ENCODE results near the gene CIITA. TPM values are rescaled to one million over a fixed set of nuclear protein-coding genes. Genes with fewer than 3 reads are reported as not detected.

Gene CIITA
- total and polyA plus RNA-seq, 11 donors = 1.6 to 73.9 (median 8.2) TPM

- WGBS, 4 donors = 35 to 41% (median 36%) methylated on average over 14 of the region's 14 CpGs
- H3K9me3 ChIP-seq = no peaks in the 10 kb centered on the region
- H3K27ac ChIP-seq = peak overlapping the region in 9 of 12 donors; percentile 38 to 96 (median 84)
- H3K4me3 ChIP-seq = peak overlapping the region; percentile 63 to 99 (median 89)
- intact Hi-C loops (cut with DNase I) = no loop called here
- TF ChIP-seq, protein P1, sequence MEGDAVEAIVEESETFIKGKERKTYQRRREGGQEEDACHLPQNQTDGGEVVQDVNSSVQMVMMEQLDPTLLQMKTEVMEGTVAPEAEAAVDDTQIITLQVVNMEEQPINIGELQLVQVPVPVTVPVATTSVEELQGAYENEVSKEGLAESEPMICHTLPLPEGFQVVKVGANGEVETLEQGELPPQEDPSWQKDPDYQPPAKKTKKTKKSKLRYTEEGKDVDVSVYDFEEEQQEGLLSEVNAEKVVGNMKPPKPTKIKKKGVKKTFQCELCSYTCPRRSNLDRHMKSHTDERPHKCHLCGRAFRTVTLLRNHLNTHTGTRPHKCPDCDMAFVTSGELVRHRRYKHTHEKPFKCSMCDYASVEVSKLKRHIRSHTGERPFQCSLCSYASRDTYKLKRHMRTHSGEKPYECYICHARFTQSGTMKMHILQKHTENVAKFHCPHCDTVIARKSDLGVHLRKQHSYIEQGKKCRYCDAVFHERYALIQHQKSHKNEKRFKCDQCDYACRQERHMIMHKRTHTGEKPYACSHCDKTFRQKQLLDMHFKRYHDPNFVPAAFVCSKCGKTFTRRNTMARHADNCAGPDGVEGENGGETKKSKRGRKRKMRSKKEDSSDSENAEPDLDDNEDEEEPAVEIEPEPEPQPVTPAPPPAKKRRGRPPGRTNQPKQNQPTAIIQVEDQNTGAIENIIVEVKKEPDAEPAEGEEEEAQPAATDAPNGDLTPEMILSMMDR (IDR thresholded peaks at IDR 0.05) = no peak
- no peak for TF ChIP-seq POLR2A (IDR thresholded peaks at IDR 0.05)
- H3K27me3 ChIP-seq = no peaks in the 10 kb centered on the region
- H3K36me3 ChIP-seq = no peaks in the 10 kb centered on the region
- H3K4me1 ChIP-seq = peaks cover 8 to 64% (median 38%) of the 10 kb centered on the region in 12 donors
- DNase-seq = no peak
- ATAC-seq = no peak
Observed at GRCh38 chr16:10945065-10945787, 68.2 kb downstream of the CIITA start.

DNA sequence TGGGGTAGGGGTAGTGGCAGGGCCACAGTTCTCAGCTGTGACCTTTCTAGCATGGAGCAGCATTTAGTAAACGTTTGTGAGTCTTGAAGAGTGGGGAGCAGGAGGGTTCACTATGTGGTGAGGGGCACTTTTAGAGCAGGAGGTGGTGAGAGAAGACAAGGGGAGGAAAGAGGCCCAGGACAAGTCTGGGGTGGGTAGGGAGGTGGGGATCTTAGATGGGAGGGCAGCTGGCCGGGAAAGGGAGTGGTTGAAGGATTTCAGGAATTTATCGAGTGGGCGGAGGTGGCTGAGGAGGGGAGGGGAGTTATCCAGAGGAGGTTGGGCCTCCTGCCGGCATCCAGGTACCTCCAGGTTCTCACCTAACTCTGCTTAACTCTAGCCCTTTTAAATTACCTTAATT is 69.3 kb downstream of the CIITA start:
- H3K4me1 ChIP-seq = peaks cover 8 to 61% (median 31%) of the 10 kb centered on the region in 12 donors
- TF ChIP-seq POLR2A (IDR thresholded peaks at IDR 0.05) = no peak
- TF ChIP-seq, protein P1 (IDR thresholded peaks at IDR 0.05) = no peak
- ATAC-seq = no peak
- H3K36me3 ChIP-seq = no peaks in the 10 kb centered on the region
- 43 to 51% (median 50%) methylated on average over 5 of the region's 5 CpGs for WGBS, 4 donors
- intact Hi-C loops (cut with DNase I) = no loop called here
- peak overlapping the region in 2 of 12 donors; percentile 85 to 94 for H3K4me3 ChIP-seq
- H3K9me3 ChIP-seq = no peaks in the 10 kb centered on the region
- H3K27me3 ChIP-seq = no peaks in the 10 kb centered on the region
- no peak overlapping the region for H3K27ac ChIP-seq
- DNase-seq = peak in 1 of 5 donors; percentile 23

GRCh38 chr16:10947211-10947787 is 70.3 kb downstream of the CIITA start:
- peaks cover 8 to 60% (median 30%) of the 10 kb centered on the region in 12 donors for H3K4me1 ChIP-seq
- WGBS, 4 donors = 76 to 83% (median 77%) methylated on average over 9 to 10 of the region's 10 CpGs
- no peak for ATAC-seq

More at GRCh38 chr16:10947211-10947787, 70.3 kb downstream of the CIITA start:
- no peaks in the 10 kb centered on the region for H3K36me3 ChIP-seq
- DNase-seq = peak in 1 of 5 donors; percentile 18
- H3K9me3 ChIP-seq = no peaks in the 10 kb centered on the region
- intact Hi-C loops (cut with DNase I) = no loop called here
- H3K4me3 ChIP-seq = no peak overlapping the region
- H3K27ac ChIP-seq = no peak overlapping the region
- TF ChIP-seq POLR2A (IDR thresholded peaks at IDR 0.05) = no peak
- TF ChIP-seq, protein P1 (IDR thresholded peaks at IDR 0.05) = no peak
- no peaks in the 10 kb centered on the region for H3K27me3 ChIP-seq

All from heart left ventricle (tissue), 16 donors.